NCI-H2107 (cell line): ENCODE data around the gene RBM33.

ENCODE experiments used
- DNase-seq: peaks from one replicate; lab custom pipeline; 2025; lab: John Stamatoyannopoulos, UW

Gene RBM33

DNA sequence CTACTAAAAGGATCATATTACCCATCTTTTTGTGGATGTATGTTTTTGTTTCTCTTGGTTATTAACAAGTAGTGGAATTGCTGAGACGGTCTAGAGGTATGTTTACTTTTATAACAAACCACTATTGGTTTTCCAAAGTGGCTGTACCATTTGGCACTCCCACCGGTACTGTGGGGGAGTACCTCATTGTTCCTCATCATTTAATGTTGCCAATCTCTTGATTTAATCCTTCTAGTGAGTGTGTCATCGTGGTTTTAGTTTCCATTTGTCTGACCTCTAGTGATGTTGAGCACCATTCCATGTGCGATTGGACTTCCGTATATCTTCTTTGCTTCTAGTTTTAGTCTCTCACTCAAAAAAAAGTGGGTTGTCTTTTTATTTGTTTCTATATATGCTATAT is 50.4 kb downstream of the RBM33 start:
- no peak for DNase-seq

DNA sequence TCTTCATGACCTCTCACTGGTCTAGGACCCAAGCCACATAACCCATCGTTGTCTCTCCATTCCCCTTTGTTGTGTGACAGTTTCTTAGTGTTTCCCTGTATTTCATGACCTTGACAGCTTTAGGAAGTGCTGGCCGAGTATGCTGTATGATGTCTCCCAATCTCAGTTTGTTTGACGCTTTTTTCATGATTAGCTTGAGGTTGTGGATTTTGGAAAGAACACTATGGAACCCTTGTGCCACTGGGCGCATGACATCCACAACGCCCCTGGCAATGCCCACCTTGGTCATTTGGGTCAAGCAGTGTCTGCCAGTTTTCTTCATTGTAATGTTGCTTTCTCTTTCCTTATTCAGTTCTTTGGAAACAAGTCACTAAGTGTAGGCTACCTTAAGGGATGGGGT is 52.3 kb downstream of the RBM33 start:
- no peak for DNase-seq

DNA sequence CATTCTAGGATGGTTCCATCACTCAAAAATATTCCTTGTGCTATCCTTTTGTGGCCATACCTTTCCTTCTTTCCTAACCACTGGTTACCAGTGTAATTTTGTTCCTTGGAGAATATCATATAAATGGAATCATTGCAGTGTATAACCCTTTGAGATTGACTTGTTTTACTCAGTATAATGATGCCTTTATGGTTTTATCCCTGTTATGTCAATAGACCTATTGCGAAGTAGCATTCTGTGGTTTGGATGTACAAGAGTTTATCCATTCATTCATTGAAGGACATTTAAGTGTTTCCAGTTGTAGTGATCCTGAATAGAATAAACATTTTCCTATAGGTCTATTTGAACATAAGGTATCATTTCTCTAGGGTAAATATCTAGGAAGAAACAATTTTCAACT is 54.2 kb downstream of the RBM33 start:
- DNase-seq = no peak

DNA sequence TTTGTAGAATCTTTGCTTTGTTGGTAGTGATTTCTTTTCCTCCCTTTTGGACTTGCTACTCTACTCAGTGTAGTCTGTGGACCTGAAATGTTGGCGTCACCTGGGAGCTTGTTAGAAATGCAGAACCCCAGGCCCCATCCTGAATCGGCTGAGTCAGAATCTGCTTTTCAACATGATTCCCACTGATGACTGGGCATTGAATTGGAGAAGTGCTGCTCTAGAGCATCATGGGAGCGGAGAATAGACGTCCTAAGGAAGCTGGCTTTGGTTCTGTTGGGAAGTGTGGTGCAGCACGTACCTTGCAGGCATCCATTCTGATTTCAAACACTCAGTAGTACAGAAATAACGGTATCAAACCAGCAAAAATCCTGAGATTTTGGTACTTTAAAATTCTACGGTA is 54.7 kb downstream of the RBM33 start:
- no peak for DNase-seq

DNA sequence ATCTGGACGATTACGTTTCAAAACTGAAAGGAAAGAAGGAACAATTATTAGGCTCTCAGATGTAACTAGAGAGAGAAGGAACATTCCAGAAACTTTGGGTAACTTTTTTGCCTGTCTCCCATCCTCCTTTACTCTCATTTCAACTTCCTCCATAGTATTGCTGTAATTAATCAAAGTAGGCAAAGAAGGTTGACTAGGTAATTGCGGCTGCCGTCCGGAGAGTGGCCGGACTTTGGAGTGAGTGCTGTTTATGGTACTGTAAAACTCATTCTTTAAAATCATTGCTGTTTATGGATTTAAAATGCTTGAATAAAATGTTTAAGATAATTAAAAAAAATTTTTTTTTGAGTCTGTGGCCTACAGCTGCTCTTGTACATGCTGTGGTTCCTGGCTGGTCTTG is 56.4 kb downstream of the RBM33 start:
- no peak for DNase-seq

DNA sequence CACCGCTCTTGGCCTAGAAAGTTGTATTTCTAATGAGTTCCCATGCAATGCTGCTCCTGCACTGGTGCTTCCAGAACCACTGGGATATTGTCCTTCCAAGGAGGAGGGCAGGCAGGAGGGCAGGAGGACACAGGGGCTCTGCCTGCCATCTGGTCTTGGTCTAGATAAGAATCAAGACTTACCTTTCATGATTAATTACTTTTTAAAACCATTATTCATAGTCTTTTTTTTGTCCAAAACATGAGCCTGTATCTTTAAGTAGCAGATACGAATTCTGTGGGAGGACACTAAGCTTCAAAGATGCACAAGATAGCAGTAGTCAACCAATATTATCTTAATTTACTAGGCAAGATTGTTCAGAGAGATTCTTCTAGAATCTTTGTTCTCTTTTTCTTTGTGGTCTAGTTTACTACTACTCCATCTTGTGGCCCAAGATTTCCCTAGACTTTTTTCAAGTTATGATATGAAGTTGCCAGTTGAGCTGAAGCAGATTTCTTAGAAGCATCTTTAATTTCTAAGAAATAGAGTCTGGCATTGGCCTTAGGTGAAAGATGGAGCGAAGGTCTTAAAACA is 57.6 kb downstream of the RBM33 start:
- DNase-seq = no peak

DNA sequence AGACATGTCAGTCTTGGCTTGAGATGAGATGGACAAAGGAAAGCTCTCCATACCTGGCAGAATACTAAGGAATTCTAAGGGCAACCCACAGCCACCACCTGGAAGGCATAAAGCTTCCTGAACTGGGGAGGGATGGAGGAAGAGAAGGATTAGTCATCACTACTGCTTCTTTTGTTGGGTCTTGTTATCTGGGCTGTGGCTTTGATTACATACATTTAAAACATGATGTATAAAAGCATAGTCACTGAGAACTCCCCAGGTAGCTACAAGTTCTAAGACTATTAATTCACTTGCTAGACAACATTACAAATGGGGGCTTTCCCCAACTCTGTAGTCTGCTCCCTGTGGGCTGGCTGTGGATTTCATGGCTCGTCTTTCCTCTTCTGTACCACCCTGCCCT is 58.2 kb downstream of the RBM33 start:
- no peak for DNase-seq

DNA sequence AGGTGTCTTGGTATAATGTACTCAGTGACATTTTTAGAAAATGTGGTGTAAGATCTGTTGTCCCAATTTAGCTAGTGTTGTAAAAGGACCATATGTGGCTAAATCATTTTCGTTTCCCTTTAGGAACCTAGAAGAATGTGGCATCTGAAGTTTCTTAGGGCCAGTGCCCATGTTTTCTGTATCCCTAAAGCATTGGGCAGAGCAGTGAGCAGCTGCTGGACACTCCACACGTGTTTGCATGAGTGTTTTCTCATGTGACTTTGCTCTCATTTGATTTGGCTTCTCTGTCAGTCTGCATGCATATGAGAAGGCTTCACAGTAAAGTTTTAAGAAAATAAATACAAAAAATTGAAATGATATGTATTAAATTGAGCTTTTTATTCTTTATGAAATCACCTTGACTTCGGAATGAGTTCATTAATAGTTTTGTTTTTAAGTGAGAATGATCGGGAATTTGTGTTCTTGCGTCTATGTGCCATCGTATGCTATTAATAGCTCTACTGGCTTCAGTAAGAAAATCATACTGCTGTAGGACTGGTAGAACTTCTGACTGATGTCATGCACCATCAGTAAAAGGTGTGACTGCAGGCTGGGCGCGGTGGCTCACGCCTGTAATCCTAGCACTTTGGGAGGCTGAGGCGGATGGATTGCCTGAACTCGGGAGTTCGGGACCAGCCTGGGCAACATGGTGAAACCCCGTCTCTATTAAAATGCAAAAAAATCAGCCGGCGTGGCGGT is 61.3 kb downstream of the RBM33 start:
- DNase-seq = no peak

DNA sequence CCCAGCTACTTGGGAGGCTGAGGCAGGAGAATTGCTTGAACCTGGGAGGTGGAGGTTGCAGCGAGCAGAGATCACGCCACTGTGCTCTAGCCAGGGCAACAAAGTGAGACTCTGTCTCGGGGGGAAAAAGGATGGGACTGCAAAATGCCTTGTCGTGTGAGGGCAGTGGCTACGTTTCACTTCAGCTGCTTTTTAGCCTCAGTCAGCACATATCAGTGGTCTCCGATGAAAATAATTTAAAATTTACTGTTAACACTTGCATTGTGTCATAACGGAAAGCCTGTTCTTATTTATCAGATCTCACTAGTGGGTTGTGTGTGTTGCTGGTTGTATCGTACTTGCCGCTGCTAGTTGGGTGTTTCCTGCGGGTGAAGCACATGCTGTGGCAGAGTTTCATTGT is 61.9 kb downstream of the RBM33 start:
- DNase-seq = no peak

DNA sequence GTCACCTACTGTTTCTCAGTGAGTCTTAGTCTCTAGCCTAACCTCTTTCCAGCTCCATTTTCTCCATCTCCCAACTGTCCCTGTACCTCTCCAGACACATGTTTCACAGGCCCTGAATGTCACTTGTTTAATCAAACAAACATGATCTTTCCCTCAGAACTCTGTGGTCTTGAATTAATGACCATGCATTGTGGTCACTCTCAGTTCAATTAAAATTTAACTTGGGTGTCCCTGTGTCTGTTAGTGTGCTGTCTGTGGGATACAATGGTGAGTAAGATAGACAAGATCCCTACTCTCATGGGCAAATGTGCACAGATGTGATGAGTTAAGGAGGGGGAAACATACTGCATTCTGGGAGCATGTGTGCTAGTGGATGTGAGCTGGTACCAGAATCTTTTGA is 65.0 kb downstream of the RBM33 start:
- DNase-seq = no peak

DNA sequence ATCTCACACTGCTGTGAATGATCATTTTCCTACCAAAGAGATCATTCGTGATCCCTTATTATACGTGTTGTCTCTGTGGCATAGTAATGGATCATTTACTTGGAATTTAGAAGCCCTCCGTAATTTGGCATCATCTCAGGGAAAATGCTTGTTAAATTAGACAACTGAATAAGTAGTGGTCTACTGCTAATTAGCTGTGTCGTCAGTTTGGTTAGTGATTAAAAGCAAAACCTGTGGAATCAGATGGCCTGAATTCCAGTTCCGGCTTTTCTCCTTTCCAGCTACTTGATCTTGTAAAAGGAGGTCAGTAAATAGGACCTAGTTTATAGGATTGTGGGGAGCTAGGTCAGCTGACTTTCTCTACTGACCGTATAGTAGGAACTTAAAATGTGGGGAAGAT is 65.6 kb downstream of the RBM33 start:
- no peak for DNase-seq

DNA sequence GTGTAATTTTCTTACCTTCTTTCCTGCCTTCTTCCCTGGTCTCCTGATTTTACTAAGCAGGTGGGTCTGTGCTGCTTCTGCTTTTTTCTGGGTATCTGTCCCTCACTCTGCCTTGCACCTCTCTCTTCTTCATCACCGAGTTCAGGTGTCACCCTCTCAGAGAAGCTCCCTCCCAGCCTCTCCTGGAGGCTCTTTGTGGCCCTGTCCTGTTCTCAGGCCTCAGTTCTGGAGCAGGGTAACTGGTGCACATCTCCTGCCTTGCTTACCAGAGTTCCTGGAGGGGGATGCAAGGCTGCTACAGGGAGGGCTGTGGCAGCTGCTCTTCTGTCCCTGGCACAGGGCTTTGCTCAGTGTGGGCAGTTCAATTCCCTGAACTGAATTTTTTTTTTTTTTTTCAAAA is 66.1 kb downstream of the RBM33 start:
- DNase-seq = no peak

DNA sequence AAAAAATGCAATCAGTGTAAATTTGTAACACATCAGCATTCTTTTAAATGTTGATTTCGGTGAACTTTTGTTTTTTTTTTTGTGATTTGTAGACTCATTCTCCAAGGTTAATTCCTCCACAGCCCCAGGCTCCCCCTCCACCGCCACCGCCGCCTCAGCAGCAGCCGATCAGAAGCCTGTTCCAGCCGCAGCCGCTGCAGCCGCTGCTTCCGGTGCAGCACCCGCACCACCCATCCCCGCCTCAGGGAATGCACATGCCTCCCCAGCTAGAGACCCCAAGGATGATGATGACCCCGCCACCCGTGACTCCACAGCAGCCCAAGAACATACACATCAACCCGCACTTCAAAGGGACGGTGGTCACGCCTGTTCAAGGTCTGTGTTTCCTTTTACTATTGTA is 66.6 kb downstream of the RBM33 start:
- DNase-seq = no peak

DNA sequence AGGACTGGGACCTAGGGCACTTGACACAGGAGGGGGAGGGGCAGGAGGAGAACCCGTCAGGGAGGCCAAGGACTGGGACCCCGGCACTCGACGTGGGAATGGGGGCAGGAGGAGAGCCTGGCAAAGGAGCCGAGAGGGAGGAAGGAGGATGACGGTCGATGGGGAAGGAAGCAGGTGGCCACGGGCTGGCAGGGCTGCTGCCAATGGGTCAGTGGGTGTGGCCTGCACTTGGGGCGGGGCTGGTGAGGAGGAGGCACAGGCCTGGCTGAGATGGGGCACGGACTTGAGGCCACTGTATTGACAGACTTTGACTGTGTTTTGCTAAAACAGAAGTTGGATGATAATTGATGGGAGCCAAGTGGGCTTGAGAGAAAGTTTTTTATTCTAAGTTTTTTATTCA is 68.9 kb downstream of the RBM33 start:
- no peak for DNase-seq

DNA sequence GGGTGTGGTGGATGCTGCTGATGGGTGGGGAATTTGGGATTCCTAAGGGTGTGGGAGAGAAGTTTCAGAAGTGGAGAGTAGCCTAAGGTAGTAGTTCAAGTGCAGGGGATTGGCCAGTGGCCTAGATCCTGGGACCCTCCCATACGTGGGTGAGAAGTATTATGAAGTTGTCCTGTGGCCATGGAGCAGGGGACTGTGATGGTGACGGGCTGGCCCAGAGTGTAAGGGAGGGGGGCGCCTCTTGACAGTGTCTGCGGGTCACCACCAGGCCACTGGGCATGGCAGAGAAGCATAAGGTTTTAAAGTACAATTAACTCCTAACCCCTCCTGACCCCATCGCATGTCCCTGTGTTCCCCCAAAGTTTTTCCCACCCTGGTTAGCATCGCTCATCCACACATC is 70.2 kb downstream of the RBM33 start:
- DNase-seq = no peak

DNA sequence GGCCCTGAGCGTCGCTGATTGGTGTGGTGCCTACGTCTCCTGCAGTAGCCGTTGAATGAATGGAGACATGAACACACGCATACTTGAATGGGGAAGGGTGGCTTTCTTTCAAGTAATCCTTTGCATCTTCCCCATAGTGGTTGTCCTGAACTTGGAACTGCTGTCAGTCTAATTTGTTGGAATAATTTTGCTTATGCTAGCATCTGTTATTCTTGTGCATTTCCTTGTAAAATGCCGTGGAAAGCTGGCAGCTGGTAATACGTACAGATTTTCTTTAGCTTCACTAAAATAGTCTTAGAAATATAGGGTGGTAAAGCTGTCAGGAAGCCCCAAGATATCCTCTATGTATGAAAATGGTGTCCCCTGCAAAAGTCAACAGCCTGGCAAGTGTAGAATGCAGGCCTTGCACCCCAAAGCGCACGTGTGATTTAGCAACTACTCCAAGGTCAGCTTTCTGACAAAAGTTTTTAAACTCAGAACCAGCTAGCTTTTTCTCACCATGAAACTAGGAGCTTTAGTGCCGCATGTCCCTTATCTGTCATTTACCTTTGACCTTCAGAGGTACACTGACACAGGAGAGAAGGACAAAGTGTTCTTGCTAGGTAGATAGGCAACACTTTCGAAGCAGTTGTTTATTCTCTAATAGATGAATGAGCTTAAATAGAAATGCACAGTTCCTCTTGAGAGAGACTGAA is 70.8 kb downstream of the RBM33 start:
- DNase-seq = no peak

DNA sequence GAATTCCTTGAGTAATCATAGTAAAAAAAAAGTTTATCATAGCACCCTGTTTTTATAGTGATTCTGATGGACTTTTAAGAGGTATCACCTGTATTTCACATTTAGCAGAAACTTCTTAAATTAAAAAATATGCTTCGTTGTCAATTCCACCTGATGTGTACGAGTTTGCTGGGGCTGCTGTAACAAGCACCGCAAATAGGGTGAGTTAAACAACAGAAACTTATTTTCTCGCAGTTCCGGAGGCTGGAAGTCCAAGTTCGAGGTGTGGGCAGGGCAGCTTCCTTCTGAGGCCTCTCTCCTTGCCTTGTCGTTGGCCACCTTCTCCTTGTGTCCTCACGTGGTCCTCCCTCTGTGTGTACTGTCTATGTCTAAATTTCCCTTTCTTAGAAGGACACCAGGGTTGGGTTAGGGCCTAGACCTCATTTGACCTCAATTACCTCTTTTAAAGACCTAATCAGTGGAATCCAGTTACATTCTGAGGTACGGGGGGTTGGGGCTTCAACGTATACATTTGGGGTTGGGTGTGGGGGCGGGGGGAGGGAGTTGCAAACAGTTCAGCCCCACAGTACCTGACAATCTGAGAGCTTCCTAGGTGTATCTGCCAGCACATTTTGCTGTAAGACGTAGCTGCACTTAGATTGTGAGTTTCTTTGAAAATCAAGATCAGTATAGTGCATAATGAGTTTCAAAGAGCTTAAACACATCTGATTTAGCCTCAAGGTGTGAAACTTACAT is 72.7 kb downstream of the RBM33 start:
- DNase-seq = no peak

DNA sequence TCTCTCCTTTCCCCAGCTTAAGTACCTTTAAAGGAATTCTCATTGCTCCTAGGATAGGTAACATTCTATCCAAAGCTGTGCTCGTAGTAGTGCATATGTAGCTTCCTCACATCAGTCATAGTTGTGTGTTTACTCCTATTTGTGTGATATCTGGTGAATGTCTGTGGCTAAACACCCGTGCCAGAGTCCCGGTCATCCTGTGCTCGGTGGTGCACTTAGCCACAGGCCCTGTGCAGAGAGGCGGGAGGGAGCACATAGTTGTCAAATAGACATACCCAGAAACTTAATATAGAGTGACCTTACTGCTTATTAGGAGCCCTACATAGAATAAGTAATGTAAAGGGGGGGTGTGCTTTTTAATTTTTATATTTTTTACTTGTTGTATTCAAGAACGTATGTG is 76.6 kb downstream of the RBM33 start:
- DNase-seq = no peak

DNA sequence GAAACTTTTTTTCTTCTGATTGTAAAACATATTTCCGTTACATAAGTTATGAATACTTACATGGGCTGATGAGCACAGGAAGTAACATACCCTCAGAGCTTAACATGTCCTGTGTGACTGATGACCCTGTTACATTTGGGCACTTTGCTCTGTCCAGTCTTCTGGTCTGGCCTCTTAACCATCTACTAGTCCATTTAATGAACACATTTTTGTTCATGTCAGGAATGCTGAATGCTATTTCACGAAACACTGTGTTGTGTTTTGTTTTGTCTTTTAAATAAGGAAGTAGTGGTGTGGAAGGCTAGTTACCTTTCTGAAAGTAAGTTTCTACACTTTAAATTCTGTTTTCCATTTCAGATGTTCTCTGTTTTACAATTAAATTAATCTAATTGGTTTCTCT is 77.7 kb downstream of the RBM33 start:
- no peak for DNase-seq

DNA sequence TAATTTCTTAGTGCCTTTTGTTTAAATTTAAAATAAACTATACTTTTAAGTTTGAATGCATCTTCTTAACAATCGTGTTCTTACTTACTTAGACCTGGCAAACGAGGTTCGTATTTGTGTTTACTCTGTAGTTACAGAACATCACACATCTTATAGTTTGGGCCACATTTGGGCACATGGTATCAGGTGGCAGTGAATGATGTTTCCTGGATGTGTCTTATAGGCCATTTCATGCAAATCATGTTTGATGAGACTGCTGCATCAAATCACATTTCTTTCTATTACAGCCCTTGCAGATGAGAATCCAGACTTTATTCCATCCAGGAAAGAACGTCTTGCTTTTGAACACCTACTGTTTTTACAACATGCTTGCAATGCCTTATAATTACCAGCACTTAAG is 78.5 kb downstream of the RBM33 start:
- DNase-seq = no peak

DNA sequence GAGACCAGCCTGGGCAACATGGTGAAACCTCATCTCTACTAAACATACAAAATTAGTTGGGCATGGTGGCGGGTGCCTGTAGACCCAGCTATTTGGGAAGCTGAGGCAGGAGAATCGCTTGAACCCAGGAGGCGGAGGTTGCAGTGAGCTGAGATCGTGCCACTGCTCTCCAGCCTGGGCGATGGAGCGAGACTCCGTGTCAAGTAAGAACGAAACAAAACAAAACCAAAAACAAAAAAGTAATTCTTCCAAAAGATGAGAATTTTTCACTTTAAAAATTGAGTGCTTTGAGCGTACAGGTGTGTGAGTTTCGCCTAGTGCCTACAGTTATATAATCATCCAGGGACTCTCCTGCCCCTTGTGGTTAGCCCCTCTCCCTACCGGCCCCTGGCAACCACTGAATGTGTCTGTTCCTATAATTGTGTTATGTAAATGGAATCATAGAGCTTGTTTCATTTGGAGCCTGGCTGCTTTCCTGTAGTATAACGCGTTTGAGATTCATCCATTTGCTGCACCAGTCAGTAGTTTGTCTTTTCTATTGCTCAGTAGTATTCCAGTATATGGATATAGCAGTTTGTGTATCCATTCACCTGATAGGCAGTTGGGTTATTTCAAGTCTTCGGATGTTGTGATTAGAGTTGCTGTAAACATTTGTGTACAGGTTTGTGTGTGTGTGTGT is 80.0 kb downstream of the RBM33 start:
- no peak for DNase-seq

DNA sequence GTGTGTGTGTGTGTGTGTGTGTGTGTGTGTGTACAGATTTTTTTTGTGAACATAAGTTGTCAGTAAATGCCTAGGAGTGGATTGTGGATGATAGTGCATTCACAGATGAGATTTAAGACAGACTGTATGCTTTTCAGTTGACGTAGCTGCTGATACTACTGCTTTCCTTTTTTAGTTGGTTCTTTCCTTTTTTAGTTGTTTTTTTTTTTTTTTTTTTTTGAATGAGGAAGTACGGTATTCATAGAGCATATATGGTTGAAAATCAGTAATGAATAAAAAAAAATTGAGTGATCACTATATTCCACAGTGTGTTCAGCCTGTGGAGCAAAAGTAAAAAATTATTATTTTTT is 80.5 kb downstream of the RBM33 start:
- no peak for DNase-seq

DNA sequence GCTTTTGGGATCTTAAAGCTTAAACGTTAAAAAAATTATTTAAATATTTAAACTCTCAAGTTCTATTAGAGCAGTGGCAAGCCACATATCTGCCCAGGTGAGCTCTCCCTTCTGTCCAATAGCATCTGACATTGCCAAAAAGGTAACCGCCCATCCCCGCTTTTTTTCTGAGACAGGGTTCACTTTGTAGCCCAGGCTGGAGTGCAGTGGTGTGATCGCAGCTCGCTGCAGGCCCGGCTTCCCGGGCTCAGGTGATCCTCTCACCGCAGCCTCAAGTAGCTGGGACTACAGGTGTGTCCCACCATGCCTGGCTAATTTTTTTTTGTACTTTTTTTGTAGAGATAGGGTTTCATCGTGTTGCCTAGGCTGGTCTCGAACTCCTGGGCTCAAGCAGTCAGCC is 83.2 kb downstream of the RBM33 start:
- DNase-seq = no peak
